ENCODE measurements around the gene SEC24C.
"Not testable (repeated sequence)": the region's sequence is repeated elsewhere in the genome, so short reads cannot be mapped to it uniquely, and the experiment has no call there.

SEC24C gene

GRCh38 chr10:73732931-73733623 is 11.1 kb upstream of the SEC24C start:
- DNase-seq (ENCODE audit: low spot score) = no peak

DNA sequence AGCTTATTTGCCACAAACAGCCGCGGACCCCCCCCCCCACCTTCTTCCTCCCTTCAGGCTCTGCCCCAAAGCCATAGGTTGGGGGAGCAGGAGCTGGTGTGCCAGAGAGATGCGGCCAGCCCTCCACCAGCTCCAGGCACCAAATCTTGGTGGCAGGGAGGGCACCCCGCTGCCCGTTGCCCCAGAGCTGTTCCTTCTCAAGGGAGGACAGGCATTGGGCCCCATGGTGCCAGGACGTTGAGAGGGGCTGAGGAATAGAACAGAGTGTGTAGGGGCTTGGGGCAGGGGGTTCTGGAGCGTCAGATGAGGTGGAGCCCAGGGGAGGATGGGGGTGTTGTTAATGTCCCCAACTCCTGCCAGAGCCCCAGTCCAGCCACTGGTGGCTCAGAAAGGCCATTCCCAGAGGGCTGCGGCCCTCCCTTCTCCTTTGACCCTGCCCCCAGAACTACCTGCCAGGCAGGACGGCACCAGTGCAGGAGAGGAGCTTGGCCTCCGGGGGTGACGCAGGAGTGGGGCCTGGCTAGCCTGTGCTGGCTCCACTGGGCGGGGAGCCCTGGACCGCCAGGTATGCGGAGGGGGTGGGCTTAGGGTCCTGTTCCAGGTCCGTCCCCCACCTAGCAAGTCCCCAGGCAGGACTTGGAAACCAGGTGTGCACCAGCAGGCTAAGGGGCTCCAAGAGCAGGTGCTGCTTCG is 10.0 kb upstream of the SEC24C start:
- no peak for DNase-seq (ENCODE audit: low spot score)

DNA sequence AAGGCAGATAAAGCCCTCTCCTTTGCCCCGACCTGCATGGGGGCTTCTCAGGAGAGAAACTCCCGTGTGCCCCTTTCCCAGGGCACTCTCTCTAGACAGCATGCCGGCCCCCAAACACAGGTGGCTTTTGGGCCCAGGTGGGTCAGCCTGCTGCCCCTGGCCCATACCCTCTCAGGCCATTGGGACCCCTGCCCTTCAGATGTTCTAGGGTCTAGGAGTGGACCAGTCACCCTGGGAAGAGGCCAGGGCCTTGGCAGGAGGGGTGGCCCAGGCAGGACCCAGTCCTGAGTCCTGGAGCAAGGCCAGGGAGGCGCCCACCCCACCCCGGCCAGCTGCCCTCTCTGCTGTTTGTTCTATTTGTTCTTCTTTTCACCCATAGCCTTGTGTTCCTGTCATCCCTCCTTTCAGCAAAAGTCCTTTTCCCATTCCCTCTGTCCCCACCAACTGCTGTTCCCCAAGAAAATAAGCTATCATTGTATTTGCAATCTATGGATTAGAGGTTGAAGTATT is 9.3 kb upstream of the SEC24C start:
- DNase-seq (ENCODE audit: low spot score) = no peak

GRCh38 chr10:73740501-73741254 is 3.5 kb upstream of the SEC24C start:
- not testable (repeated sequence) for DNase-seq (ENCODE audit: low spot score)

DNA sequence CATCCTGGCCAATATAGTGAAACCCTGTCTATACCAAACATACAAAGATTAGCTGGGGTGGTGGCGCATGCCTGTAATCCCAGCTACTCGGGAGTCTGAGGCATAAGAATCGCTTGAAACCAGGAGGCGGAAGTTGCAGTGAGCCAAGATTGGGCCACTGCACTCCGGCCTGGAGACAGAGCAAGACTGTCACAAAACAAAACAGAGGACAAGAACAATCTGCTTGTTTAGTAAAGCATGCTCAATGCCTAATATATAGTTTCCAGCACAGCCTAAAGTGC is 1.8 kb upstream of the SEC24C start:
- no peak for DNase-seq (ENCODE audit: low spot score)

DNA sequence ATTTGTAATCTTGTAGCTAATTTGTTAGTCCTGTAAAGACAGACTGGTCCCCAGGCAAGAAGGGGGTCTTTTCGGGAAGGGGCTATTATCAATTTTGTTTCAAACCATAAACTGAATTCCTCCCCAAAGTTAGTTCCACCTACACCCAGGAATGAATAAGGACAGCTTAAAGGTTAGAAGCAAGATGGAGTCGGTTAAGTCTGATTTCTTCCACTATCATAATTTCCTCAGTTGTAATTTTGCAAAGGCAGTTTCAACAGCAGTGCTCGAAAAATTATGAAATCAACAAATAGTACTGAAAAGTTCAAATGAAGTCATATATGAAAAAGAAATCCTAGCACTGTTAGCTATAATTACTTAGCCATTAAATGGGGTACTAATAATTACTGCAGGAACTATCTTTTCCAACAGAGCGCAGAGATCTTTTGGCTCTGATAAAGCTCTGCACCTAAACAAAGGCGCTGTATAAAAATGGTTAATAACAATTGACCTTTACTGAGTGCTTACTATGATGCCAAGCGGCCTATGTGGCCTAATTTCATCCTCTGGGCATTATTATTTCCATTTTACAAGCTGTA is 756 bp upstream of the SEC24C start:
- DNase-seq (ENCODE audit: low spot score) = no peak

DNA sequence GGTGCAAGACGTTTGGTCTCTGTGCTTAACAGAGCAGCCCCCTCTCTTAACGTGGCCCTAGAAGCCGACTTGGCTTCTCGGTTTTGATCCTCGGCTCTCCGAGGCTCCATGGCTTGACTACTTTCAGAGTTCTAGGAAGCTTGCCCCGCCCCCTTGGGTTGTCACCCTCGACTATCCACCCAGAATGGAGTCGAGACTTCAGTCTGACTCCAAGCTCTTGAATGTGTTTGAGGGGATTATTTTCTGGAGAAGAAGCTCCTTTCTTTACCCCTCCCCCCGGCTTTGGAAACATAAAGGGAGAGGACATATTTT is 448 bp downstream of the SEC24C start:
- peak; percentile 76 for DNase-seq (ENCODE audit: low spot score)

- no peak for DNase-seq (ENCODE audit: low spot score)
Observed at GRCh38 chr10:73746721-73747120, 2.5 kb downstream of the SEC24C start.

GRCh38 chr10:73750819-73751218 is 6.6 kb downstream of the SEC24C start:
- DNase-seq (ENCODE audit: low spot score) = no peak

- DNase-seq (ENCODE audit: low spot score) = no peak
Observed at GRCh38 chr10:73756183-73756582, 12.0 kb downstream of the SEC24C start.

- DNase-seq (ENCODE audit: low spot score) = no peak
Observed at GRCh38 chr10:73758704-73759511, 14.7 kb downstream of the SEC24C start.

GRCh38 chr10:73759512-73760115 is 15.4 kb downstream of the SEC24C start:
- DNase-seq (ENCODE audit: low spot score) = no peak

DNA sequence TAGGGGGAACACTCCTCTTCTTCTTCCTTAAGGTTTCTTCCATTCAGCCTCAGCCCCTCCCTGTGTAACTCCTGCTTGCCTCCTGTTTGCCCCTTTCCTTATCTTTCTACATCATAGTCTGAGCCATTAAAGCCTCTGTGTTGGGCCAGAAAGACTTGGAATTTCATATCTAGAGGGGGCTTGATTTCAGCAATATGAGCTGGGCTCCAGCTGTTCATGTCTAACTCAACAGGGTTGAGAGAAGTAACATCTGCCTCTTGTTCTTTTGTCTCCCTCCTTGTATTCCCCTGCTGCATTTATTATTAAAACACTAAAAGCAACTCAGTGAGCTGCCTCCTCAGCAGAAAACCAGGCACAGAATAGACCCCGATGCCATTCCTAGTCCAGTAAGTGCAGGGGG is 17.6 kb downstream of the SEC24C start:
- no peak for DNase-seq (ENCODE audit: low spot score)

DNA sequence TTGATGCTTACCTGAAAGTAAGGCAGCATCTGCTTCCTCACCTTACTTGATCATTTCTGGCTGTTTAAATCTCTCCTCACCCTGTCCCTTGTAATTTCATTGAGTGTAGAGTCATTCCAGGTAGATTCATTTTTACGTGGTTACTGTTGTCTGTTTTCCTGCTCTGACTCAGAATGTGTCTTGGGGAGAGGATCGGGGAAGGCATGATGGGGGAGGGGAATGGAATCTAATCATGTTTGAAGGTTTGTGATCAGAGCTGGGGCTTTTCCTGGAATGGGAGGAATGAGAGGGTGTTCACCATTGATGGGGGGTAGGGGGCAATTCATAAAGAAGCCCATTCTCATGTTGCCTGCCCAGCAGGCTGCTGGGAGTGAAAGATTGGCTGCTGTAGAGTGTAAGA is 18.7 kb downstream of the SEC24C start:
- DNase-seq (ENCODE audit: low spot score) = no peak

DNA sequence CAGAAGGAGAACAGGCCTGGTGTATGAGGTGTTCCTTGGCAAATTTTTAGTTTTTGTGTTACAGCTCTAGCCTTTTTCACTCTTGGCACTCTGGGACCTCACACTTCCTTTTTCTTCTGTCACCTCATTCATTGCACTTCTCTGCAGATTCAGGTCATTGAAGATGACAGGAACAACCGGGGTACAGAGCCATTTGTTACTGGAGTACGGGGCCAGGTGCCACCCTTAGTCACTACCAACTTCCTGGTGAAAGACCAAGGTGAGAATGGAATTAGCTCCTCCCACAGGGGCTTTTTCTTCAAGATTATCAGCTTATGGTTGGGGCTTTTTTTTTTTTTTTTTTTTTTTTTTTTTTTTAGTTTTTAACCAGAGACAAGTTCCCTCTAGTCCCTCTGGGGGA is 19.2 kb downstream of the SEC24C start:
- DNase-seq (ENCODE audit: low spot score) = no peak

DNA sequence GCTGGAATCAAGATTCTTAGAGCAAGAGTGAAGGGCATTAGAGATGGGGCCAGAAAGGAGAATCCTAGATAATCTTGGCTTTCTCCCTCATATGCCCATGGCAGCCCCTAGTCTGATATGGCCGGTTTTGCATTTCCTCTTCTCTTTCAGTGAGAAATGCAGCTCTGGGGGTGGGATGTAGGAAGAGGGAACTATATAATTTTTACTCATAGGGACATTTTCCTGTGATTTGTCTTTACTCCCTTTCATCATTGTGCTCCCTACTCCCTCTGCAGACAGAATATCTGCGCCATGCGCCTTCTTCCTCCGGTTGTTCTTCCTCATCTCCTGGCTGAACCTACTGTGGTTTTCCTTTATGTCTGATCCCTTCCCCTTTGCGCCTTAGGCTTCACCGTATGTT is 20.9 kb downstream of the SEC24C start:
- DNase-seq (ENCODE audit: low spot score) = no peak

- no peak for DNase-seq (ENCODE audit: low spot score)
Observed at GRCh38 chr10:73768881-73769280, 24.7 kb downstream of the SEC24C start.

GRCh38 chr10:73769396-73769795 is 25.2 kb downstream of the SEC24C start:
- DNase-seq (ENCODE audit: low spot score) = no peak

DNA sequence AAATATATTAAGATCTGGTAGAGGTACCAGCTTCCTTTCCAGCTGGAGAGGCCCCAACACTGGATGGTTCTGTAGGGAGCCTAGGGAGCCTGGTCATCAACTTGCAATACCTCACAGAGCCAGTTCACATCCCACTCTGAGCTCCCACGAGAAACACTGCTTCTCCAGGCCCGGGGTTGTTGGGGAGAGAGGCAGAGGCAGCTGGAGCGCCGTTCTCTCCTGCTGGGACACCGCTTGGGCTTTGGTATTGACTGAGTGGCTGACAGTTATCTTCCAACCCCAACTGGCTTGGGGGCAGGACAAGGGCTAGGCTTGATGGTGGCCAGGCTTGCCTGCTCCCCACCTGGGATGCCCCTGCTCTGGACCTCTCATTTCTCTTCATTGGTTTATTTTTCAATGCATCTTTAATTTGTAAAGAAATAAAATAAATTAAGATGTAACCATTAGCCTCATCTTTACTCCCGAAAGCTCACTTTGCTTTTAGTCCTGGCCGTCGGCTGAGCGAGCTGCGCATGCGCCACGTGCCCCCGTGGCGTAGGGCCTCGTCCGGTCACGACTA is 27.6 kb downstream of the SEC24C start:
- peak; percentile 96 for DNase-seq (ENCODE audit: low spot score)

- DNase-seq (ENCODE audit: low spot score) = peak; percentile 88
Observed at GRCh38 chr10:73772281-73773151, 28.3 kb downstream of the SEC24C start.

Measured in AG20443 (cell line).